HG03159 (cell line): ENCODE results near the gene CRCP.

ENCODE experiments used
- ATAC-seq: cut with Tn5 transposase; IDR thresholded peaks from one replicate; pipeline ENCODE4 v1.9.1; 2021; ENCODE audit warnings: mild to moderate bottlenecking, moderate library complexity; ENCODE audit not compliant: unreplicated experiment

The CRCP gene

GRCh38 chr7:66187905-66188304, 73.3 kb downstream of the CRCP start:
- no peak for ATAC-seq

DNA sequence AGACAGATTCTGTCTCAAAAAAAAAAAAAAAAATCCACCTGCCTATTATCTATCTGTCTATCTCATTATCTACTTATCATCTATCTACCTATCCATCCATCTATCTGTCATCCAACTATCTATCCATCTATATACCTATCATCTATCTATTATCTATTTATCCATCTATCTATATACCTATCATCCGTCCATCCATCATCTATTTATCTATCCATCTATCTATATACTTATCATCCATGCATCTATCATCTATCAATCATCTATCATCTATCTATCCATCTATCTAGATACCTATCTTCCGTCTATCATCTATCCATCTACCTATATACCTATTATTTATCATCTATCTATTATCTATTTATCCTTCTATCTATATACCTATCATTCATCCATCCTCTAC, 74.0 kb downstream of the CRCP start:
- ATAC-seq, result no peak

- no peak for ATAC-seq
These were observed 75.3 kb downstream of the CRCP start for GRCh38 chr7:66189695-66190503.

DNA sequence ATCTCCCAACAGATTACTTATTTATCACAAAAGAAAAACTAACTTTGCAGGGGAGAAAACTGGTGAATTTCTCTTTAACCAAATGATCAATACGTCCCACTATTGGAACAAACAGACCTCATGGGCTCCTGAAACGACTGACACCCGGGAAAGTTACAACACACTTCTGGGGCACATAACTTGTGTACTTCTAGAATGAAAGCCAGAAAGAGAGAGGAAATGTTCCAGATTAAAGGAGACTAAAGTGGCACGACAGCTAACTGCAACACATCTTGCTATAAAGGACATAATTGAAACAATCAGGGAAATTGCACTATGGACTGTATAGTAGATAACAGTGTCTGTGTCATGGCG, 75.8 kb downstream of the CRCP start:
- no peak for ATAC-seq

DNA sequence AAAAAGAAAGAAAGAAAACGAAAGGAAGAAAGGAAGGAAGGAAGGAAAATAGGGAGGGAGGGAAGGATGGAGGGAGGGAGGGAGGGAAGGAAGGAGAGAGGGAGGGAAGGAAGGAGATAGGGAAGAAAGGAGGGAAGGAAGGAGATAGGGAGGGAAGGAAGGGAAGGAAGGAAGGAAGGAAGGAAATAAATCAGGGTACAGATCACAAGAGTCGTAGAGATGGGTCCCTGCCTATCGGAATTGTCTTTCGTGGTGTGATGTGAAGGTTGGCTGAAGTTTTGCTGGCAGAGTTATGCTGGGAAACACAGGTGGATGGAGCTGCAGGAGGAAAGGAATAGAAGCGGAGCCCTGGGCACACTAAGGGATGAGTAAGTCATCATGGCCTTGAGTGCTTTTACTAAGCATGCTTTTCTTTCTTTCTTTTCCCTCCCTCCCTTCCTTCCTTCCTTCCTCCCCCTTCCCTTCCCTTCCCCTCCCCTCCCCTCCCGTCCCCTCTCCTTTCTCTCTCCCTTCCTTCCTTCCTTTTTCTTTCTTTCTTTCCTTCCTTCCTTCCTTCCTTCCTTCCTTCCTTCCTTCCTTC, 78.6 kb downstream of the CRCP start:
- ATAC-seq, result no peak

GRCh38 chr7:66198469-66198868, 83.8 kb downstream of the CRCP start:
- no peak for ATAC-seq

DNA sequence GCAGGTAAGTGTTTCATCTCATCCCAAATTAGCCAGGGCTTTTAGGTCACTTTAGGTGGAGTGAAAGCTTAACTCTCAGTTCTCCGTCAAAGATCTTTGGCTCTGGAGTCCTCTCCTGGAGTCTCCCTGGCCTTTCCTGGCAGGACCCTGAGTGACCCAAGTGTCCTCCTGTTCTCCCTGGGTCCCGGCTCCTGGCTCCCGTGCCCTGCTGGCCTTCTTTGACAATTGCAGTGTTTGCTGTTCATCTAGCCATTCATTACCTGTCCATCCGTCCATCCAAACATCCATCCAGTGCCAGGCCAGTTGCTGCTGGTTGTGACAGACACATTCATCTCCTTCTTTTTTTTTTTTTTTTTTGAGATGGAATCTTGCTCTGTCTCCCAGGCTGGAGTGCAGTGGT, 84.3 kb downstream of the CRCP start:
- no peak for ATAC-seq

GRCh38 chr7:66202441-66202840, 87.8 kb downstream of the CRCP start:
- no peak for ATAC-seq
